Nephron progenitor cell (in vitro differentiated cells): Measurements from ENCODE around the gene NOCT.

Source experiments
- DNase-seq: peaks from one replicate; pipeline ENCODE4 v3.0.0; 2021
- H3K27ac Mint-ChIP-seq: 2 replicates; pipeline ENCODE4 v1.8.0; 2021; ENCODE audit warnings: mild to moderate bottlenecking, moderate library complexity, mixed read lengths
- H3K27me3 Mint-ChIP-seq: 2 replicates; pipeline ENCODE4 v1.8.0; 2021; ENCODE audit warnings: mild to moderate bottlenecking, low read depth, mixed read lengths; ENCODE audit not compliant: poor library complexity
- H3K36me3 Mint-ChIP-seq: 2 replicates; pipeline ENCODE4 v1.8.0; 2021; ENCODE audit warnings: low read depth, mixed read lengths
- H3K4me1 Mint-ChIP-seq: 2 replicates; pipeline ENCODE4 v1.8.0; 2021; ENCODE audit warnings: mixed read lengths
- H3K4me3 Mint-ChIP-seq: 2 replicates; pipeline ENCODE4 v1.8.0; 2021; ENCODE audit warnings: mild to moderate bottlenecking, moderate library complexity, mixed read lengths
- H3K9me3 Mint-ChIP-seq: 2 replicates; pipeline ENCODE4 v1.8.0; 2021; ENCODE audit warnings: mild to moderate bottlenecking, moderate library complexity, mixed read lengths
- CTCF ChIP-seq: fragments of 200-600 bp; sonication (generic); IDR thresholded peaks from 2 replicates; pipeline ENCODE4 v1.5.0; 2021; ENCODE audit warnings: antibody characterized with exemption

Gene NOCT

GRCh38 chr4:139076016-139076744, 60.6 kb downstream of the NOCT start:
- peaks cover 7% of the 10 kb centered on the region for H3K4me1 Mint-ChIP-seq
- H3K27ac Mint-ChIP-seq, result no peak overlapping the region
- H3K27me3 Mint-ChIP-seq, result no peaks in the 10 kb centered on the region
- no peak for DNase-seq
- H3K36me3 Mint-ChIP-seq, result peaks cover 22% of the 10 kb centered on the region
- TF ChIP-seq CTCF, result no peak
- H3K9me3 Mint-ChIP-seq, result no peaks in the 10 kb centered on the region
- no peak overlapping the region for H3K4me3 Mint-ChIP-seq

GRCh38 chr4:139077567-139078355, 62.2 kb downstream of the NOCT start:
- no peak overlapping the region for H3K4me3 Mint-ChIP-seq
- peaks cover 23% of the 10 kb centered on the region for H3K4me1 Mint-ChIP-seq
- TF ChIP-seq CTCF, result no peak
- H3K27me3 Mint-ChIP-seq, result no peaks in the 10 kb centered on the region
- no peak overlapping the region for H3K27ac Mint-ChIP-seq
- no peak for DNase-seq
- no peaks in the 10 kb centered on the region for H3K9me3 Mint-ChIP-seq
- peaks cover 12% of the 10 kb centered on the region for H3K36me3 Mint-ChIP-seq

GRCh38 chr4:139078926-139079325, 63.3 kb downstream of the NOCT start:
- H3K4me3 Mint-ChIP-seq, result no peak overlapping the region
- H3K36me3 Mint-ChIP-seq, result peaks cover 10% of the 10 kb centered on the region
- no peak for TF ChIP-seq CTCF
- H3K27ac Mint-ChIP-seq, result no peak overlapping the region
- peaks cover 26% of the 10 kb centered on the region for H3K4me1 Mint-ChIP-seq
- DNase-seq, result no peak
- peaks cover 3% of the 10 kb centered on the region for H3K27me3 Mint-ChIP-seq
- H3K9me3 Mint-ChIP-seq, result no peaks in the 10 kb centered on the region

- peak overlapping the region; percentile 99 for H3K27ac Mint-ChIP-seq
- peak overlapping the region; percentile 100 for H3K4me3 Mint-ChIP-seq
- DNase-seq, result peak; percentile 89
- peaks cover 38% of the 10 kb centered on the region for H3K4me1 Mint-ChIP-seq
- no peaks in the 10 kb centered on the region for H3K36me3 Mint-ChIP-seq
- TF ChIP-seq CTCF, result no peak
- H3K27me3 Mint-ChIP-seq, result peaks cover 4% of the 10 kb centered on the region
- no peaks in the 10 kb centered on the region for H3K9me3 Mint-ChIP-seq
Measured at GRCh38 chr4:139082750-139083606, 67.4 kb downstream of the NOCT start.

GRCh38 chr4:139083607-139083955, 68.0 kb downstream of the NOCT start:
- Mint-ChIP-seq H3K4me3 (peak overlapping the region; percentile 100), H3K27me3 (peaks cover 4% of the 10 kb centered on the region), H3K4me1 (peaks cover 38% of the 10 kb centered on the region), H3K9me3 (no peaks in the 10 kb centered on the region), H3K36me3 (no peaks in the 10 kb centered on the region), H3K27ac (peak overlapping the region; percentile 99)
- DNase-seq, result peak; percentile 67
- TF ChIP-seq CTCF, result no peak
